Ishikawa (cell line): ENCODE data around the gene TVP23C.

Experiments used
- CEBPB ChIP-seq: IDR thresholded peaks from 2 replicates; pipeline ENCODE4 v1.6.1; 2012
- CREB1 ChIP-seq: IDR thresholded peaks from 2 replicates; pipeline ENCODE4 v1.6.1; 2012; ENCODE audit warnings: low read depth
- EGR1 ChIP-seq: IDR thresholded peaks from 2 replicates; pipeline ENCODE4 v1.6.1; 2012
- EP300 ChIP-seq: IDR thresholded peaks from 2 replicates; pipeline ENCODE4 v1.6.1; 2012; ENCODE audit warnings: borderline replicate concordance
- FOXM1 ChIP-seq: IDR thresholded peaks from 2 replicates; pipeline ENCODE4 v1.6.1; 2012; ENCODE audit warnings: low read depth, borderline replicate concordance
- NFIC ChIP-seq: IDR thresholded peaks from 2 replicates; pipeline ENCODE4 v1.6.1; 2012
- RAD21 ChIP-seq: IDR thresholded peaks from 2 replicates; pipeline ENCODE4 v1.6.1; 2012; ENCODE audit warnings: low read depth
- TAF1 ChIP-seq: IDR thresholded peaks from 2 replicates; pipeline ENCODE4 v1.6.1; 2012; ENCODE audit warnings: low read depth, mild to moderate bottlenecking
- TCF12 ChIP-seq: IDR thresholded peaks from 2 replicates; pipeline ENCODE4 v1.6.1; 2012; ENCODE audit warnings: low read depth
- TEAD4 ChIP-seq: IDR thresholded peaks from 2 replicates; pipeline ENCODE4 v1.6.1; 2012
- YY1 ChIP-seq: IDR thresholded peaks from 2 replicates; pipeline ENCODE4 v1.6.1; 2012; ENCODE audit warnings: low read depth
- ZBTB7A ChIP-seq: IDR thresholded peaks from 2 replicates; pipeline ENCODE4 v1.6.1; 2012; ENCODE audit warnings: low read depth
- TF ChIP-seq, protein P1 (sequence below): IDR thresholded peaks from 2 replicates; pipeline ENCODE4 v1.6.1; 2012
- TF ChIP-seq, protein P2 (sequence below): IDR thresholded peaks from 2 replicates; pipeline ENCODE4 v1.6.1; 2012
- TF ChIP-seq, protein P3 (sequence below): IDR thresholded peaks from 2 replicates; pipeline ENCODE4 v1.6.1; 2012; ENCODE audit warnings: low read depth, mild to moderate bottlenecking

The TVP23C gene

DNA sequence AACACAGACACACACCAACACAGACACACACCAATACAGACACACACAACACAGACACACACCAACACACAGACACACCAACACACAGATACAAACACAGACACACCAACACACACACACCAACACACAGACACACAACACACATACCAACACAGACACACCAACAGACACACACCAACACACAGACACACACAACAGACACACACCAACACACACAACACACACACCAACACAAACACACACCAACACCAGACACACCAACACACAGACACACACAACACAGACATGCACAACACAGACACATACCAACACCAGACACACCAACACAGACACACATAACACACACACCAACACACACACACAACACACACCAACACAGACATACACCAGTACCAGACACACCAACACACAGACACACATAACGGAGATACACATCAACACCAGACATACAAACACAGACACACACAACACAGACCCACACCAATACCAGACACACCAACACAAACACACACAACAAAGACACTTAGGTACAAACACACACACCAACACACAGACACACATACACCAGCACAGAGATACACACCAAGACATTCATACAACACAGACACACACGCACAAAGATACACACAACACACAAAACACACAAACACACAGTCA, 98.1 kb downstream of the TVP23C start:
- TF ChIP-seq FOXM1: no peak
- no peak for TF ChIP-seq TEAD4
- no peak for TF ChIP-seq RAD21
- TF ChIP-seq ZBTB7A: no peak
- TF ChIP-seq, protein P1, sequence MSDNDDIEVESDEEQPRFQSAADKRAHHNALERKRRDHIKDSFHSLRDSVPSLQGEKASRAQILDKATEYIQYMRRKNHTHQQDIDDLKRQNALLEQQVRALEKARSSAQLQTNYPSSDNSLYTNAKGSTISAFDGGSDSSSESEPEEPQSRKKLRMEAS: no peak
- TF ChIP-seq, protein P2, sequence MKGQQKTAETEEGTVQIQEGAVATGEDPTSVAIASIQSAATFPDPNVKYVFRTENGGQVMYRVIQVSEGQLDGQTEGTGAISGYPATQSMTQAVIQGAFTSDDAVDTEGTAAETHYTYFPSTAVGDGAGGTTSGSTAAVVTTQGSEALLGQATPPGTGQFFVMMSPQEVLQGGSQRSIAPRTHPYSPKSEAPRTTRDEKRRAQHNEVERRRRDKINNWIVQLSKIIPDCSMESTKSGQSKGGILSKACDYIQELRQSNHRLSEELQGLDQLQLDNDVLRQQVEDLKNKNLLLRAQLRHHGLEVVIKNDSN: no peak
- TF ChIP-seq CEBPB: no peak
- no peak for TF ChIP-seq TCF12
- TF ChIP-seq, protein P3, sequence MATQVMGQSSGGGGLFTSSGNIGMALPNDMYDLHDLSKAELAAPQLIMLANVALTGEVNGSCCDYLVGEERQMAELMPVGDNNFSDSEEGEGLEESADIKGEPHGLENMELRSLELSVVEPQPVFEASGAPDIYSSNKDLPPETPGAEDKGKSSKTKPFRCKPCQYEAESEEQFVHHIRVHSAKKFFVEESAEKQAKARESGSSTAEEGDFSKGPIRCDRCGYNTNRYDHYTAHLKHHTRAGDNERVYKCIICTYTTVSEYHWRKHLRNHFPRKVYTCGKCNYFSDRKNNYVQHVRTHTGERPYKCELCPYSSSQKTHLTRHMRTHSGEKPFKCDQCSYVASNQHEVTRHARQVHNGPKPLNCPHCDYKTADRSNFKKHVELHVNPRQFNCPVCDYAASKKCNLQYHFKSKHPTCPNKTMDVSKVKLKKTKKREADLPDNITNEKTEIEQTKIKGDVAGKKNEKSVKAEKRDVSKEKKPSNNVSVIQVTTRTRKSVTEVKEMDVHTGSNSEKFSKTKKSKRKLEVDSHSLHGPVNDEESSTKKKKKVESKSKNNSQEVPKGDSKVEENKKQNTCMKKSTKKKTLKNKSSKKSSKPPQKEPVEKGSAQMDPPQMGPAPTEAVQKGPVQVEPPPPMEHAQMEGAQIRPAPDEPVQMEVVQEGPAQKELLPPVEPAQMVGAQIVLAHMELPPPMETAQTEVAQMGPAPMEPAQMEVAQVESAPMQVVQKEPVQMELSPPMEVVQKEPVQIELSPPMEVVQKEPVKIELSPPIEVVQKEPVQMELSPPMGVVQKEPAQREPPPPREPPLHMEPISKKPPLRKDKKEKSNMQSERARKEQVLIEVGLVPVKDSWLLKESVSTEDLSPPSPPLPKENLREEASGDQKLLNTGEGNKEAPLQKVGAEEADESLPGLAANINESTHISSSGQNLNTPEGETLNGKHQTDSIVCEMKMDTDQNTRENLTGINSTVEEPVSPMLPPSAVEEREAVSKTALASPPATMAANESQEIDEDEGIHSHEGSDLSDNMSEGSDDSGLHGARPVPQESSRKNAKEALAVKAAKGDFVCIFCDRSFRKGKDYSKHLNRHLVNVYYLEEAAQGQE: no peak
- no peak for TF ChIP-seq EGR1
- no peak for TF ChIP-seq CREB1
- no peak for TF ChIP-seq EP300

DNA sequence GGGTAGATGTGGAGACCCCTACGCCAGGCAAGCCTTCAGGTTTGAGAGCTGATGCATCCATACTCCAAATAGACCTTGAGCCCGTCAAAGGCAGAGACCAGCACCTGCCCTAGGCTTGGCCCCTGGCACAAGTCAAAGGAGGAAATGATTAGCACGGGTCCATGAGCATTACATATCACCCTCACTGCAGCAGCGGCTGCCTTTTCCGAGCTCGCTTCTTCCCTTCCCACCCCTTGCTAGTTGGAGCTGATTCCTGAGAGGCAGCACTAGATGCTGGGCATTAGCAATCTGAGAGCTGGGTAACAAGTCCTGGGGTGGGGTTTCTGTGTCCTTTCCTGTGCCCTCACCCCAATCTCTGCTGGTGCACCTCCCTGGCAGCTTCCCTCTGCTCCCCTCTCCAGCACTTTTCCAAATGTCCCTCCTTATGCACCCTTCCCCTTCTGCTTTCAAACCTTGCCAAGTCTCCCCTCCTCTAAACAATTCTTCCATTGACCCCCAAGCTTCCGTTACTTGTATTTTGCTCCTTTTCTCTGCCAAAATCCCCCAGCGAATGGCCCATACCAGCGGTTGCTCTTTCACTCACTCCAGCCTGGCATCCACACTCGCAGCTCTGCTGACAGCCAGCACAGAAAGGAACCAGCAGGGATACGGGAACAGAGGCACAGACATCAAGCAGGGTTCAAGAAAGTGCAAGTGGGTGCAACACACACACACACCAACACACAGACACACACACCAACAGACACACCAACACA, 98.9 kb downstream of the TVP23C start:
- TF ChIP-seq YY1: no peak
- TF ChIP-seq EP300: no peak
- TF ChIP-seq TAF1: no peak

DNA sequence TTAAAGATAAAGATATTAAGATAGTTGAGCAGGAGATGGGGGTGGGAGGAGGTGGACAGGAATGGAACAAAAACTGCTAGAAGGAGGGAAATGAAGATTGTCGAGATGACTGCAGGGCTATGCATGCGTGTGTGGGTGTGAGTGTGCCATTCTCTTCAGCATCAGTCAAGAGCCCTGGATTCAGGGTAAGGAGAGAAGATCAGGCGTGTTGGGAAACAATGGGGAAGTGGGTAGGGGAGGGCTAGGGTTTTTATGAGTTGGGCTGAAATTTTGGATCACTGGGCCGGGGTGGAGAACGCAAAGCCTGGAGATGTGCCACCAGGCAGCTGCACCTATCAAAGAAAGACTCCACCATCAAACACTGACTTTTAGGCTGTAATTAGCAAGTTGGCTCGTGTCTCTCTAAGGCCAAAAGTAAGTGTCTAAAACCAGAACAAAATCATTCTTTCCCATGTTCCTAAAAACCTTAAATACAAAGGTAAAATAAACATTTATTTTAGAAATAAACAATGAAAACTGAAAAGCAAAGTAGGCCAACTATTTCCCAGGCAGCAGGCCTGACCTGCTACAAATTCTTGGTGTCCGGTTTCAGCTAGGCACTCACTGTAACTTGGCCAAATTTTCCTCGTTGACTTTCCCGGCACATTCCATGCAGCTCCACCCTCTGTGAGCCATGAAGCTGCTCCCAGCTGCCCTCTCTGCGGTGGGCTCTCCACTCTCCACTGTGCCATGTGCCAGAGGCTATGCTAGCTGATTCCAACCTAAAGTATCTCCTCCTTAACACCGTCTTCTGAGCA, 100.1 kb downstream of the TVP23C start:
- no peak for TF ChIP-seq YY1
- peak; percentile 54; the same call in 1 of the 2 replicates for TF ChIP-seq NFIC
- TF ChIP-seq ZBTB7A: no peak
- TF ChIP-seq TEAD4: peak; percentile 83

DNA sequence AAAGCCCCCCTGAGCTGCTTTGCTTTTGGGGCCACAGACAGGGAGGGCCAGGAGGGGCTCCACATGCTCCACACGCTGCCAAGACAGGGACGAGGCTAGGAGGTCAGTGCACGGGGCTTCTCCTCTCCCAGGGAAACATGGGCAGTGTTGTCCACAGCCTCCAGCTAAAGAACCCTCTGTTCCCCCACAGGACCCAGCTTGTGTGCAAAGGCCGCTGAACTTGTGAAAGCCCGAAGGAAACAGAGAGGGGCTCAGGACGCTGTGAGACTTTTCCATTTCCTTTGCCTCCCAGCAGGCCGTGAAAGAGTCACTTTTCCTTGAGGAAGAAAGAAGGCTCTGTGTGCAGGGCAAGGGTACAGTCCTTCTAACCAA, 105.6 kb downstream of the TVP23C start:
- TF ChIP-seq, protein P2: no peak
- no peak for TF ChIP-seq CREB1
- TF ChIP-seq, protein P3: no peak
- no peak for TF ChIP-seq YY1
- TF ChIP-seq FOXM1: no peak
- no peak for TF ChIP-seq TCF12
- no peak for TF ChIP-seq TAF1
- TF ChIP-seq, protein P1: no peak
- no peak for TF ChIP-seq NFIC
- TF ChIP-seq CEBPB: no peak

DNA sequence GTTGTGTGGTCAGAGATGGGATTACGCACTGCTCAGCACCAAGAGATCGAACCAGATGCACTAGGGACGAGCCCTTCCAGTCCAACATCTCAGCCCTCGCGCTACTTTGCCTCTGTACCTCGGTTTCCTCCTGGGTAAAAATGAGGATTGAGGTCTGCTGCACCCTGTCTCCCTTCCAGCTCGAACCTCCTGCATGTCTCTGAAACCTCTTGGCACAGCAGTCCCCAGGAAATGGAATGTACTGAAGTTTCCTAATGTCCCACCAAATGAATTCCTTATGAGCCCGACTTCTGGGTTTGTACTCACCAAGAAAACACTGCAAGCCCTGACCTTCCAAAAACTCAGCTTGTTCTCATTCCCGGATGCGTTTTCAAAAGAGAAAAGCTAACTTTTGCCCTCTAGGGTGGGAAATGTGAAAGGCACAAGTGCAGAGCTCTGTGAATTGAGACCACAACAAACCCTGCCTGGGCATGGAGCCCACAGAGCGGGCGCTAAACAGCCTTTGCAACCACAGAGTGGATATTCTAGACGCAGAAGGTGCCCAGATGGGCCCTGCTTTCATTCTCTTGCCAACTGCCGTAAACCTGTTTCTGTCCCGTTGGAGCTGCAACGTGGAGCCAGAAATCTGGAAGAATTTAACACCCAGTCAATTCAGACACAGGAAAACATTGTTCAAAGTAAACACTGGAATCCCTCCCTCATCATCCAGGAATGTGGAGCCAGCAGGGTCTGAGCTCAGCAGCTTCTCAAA, 106.1 kb downstream of the TVP23C start:
- TF ChIP-seq TAF1: no peak
- no peak for TF ChIP-seq EP300
- no peak for TF ChIP-seq CEBPB
